HL-60 (cell line): ENCODE data around the gene SLC35F3.

ENCODE experiments used
- DNase-seq, 2 experiments: peaks; one replicate each; pipeline ENCODE4 v3.0.0-alpha.2; 2010 to 2020; ENCODE audit warnings: low read depth in 1 of 2, low spot score in 1 of 2
- H3K27ac ChIP-seq: fragments of 250-450 bp; sonication (Bioruptor Pico); replicated peaks from 2 replicates; pipeline ENCODE4 v1.5.1; 2020; ENCODE audit warnings: mild to moderate bottlenecking, moderate library complexity
- H3K27me3 ChIP-seq: fragments of 250-450 bp; sonication (Bioruptor Pico); 2 replicates; pipeline ENCODE4 v1.5.1; 2021; ENCODE audit warnings: mild to moderate bottlenecking, moderate library complexity; ENCODE audit not compliant: insufficient read depth, poor library complexity, severe bottlenecking
- H3K4me3 ChIP-seq: replicated peaks from 2 replicates; pipeline ENCODE4 v1.5.1; 2011; ENCODE audit warnings: mild to moderate bottlenecking, control low read depth, low read length; ENCODE audit not compliant: insufficient read depth
- CTCF ChIP-seq: IDR thresholded peaks from one replicate; pipeline ENCODE4 v1.5.1; 2011; ENCODE audit warnings: low read length, control low read depth, inconsistent platforms; ENCODE audit not compliant: insufficient read depth
- GABPA ChIP-seq: IDR thresholded peaks from 2 replicates; pipeline ENCODE4 v1.6.1; 2012; ENCODE audit warnings: low read depth
- POLR2AphosphoS5 ChIP-seq: IDR thresholded peaks from 2 replicates; pipeline ENCODE4 v1.6.1; 2012; ENCODE audit warnings: low read depth
- REST ChIP-seq: IDR thresholded peaks from 2 replicates; pipeline ENCODE4 v1.6.1; 2012; ENCODE audit warnings: low read depth; ENCODE audit not compliant: insufficient replicate concordance
- SPI1 ChIP-seq: IDR thresholded peaks from 2 replicates; pipeline ENCODE4 v1.6.1; 2012; ENCODE audit warnings: low read depth, mild to moderate bottlenecking, borderline replicate concordance

Gene SLC35F3

GRCh38 chr1:233940908-233941307, 36.4 kb downstream of the SLC35F3 start:
- Histone ChIP-seq H3K4me3 (no peak overlapping the region), H3K27ac (no peak overlapping the region), H3K27me3 (no peaks in the 10 kb centered on the region)
- DNase-seq: no peak
- TF ChIP-seq SPI1 (no peak), CTCF (no peak)

GRCh38 chr1:233944601-233945000, 40.1 kb downstream of the SLC35F3 start:
- DNase-seq: no peak
- no peak overlapping the region for H3K27ac ChIP-seq
- no peak for TF ChIP-seq GABPA
- H3K27me3 ChIP-seq: no peaks in the 10 kb centered on the region
- H3K4me3 ChIP-seq: no peak overlapping the region

GRCh38 chr1:233945573-233945972, 41.1 kb downstream of the SLC35F3 start:
- TF ChIP-seq CTCF: no peak
- Histone ChIP-seq H3K27me3 (no peaks in the 10 kb centered on the region), H3K27ac (no peak overlapping the region), H3K4me3 (no peak overlapping the region)
- no peak for DNase-seq

- Histone ChIP-seq H3K27ac (no peak overlapping the region), H3K27me3 (no peaks in the 10 kb centered on the region), H3K4me3 (no peak overlapping the region)
- no peak for TF ChIP-seq CTCF
- no peak for TF ChIP-seq POLR2AphosphoS5
- no peak for TF ChIP-seq SPI1
- TF ChIP-seq REST: no peak
- TF ChIP-seq GABPA: no peak
- no peak for DNase-seq
These were observed 41.5 kb downstream of the SLC35F3 start for GRCh38 chr1:233945979-233946378.

- H3K27me3 ChIP-seq: no peaks in the 10 kb centered on the region
- H3K27ac ChIP-seq: no peak overlapping the region
- TF ChIP-seq CTCF (no peak), GABPA (no peak), SPI1 (no peak), POLR2AphosphoS5 (no peak), REST (no peak)
- H3K4me3 ChIP-seq: no peak overlapping the region
- no peak for DNase-seq
These were observed 42.2 kb downstream of the SLC35F3 start for GRCh38 chr1:233946724-233947123.
